GM19397 (cell line): Measurements from ENCODE around the gene TTL.
A peak's percentile ranks its signal among the peaks of the same experiment; 100 is the strongest.
"Not testable (repeated sequence)": the region's sequence is repeated elsewhere in the genome, so short reads cannot be mapped to it uniquely, and the experiment has no call there.

Source experiments
- ATAC-seq: cut with Tn5 transposase; IDR thresholded peaks from one replicate; pipeline ENCODE4 v1.9.1; 2021; ENCODE audit warnings: mild to moderate bottlenecking, moderate library complexity; ENCODE audit not compliant: unreplicated experiment

The TTL gene

DNA sequence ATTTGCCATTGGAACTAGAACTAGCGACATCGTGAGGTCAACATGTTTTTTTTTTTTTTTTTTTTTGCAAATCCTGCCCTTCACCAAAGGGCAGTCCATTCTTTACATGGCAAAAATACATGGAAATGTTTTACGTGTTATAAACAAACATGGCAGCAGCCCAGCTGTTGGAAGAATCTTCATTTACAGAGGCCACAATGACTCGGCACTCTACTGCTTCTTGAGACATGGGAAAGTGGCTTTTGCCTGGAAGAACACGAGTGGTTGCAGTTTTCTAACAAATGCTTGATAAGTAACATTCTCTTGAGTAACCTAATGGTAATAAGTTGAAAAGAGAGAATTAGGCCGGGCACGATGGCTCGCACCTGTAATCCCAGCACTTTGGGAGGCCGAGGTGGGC is 37.5 kb downstream of the TTL start:
- no peak for ATAC-seq

DNA sequence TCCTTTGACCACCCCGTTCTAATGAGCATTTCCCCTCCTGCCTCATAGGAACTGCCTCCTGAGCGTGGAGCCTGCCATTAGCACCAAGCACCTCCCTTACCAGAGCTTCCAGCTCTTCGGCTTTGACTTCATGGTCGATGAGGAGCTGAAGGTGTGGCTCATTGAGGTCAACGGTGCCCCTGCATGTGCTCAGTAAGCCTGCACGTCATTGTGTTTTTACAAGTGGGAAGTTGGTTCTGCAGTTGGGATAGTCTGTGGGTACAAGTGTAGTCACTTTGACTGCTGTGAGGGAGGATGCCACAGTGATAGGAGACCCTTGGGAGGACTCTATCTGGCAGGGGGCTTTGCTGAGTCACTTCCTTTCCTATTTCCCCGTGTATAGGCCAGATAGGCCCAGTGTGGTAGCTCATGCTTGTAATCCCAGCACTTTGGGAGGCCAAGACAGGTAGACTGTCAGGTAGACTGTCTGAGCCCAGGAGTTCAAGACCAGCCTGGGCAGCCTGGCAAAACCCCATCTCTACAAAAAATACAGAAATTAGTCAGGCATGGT is 38.4 kb downstream of the TTL start:
- ATAC-seq, result no peak

DNA sequence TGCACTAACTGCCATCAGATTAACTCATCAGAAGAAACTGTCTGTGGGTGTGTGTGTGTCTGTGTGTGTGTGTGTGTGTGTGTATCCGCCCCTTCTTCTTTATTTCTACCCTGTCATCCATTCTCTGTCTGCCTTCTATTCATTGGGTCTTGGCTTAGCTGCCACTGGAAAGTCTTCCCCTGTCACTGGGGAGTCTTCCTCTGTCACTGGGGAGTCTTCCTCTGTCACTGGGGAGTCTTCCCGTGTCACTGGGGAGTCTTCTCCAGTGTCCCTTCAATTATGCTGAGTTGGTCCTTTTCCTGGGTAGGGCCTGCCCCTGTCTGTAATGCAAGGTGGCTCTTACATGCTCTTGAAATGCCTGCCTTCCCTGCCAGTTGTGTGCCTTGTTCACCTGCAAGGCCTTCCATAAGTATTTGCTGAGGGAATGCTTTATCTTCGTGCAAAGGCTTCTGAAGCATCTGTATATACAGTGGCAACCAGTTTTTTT is 41.4 kb downstream of the TTL start:
- ATAC-seq, result no peak

DNA sequence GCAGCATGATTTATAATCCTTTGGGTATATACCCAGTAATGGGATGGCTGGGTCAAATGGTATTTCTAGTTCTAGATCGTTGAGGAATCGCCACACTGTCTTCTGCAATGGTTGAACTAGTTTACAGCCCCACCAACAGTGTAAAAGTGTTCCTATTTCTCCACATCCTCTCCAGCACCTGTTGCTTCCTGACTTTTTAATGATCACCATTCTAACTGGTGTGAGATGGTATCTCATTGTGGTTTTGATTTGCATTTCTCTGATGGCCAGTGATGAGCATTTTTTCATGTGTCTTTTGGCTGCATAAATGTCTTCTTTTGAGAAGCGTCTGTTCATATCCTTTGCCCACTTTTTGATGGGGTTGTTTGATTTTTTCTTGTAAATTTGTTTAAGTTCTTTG is 42.3 kb downstream of the TTL start:
- not testable (repeated sequence) for ATAC-seq

DNA sequence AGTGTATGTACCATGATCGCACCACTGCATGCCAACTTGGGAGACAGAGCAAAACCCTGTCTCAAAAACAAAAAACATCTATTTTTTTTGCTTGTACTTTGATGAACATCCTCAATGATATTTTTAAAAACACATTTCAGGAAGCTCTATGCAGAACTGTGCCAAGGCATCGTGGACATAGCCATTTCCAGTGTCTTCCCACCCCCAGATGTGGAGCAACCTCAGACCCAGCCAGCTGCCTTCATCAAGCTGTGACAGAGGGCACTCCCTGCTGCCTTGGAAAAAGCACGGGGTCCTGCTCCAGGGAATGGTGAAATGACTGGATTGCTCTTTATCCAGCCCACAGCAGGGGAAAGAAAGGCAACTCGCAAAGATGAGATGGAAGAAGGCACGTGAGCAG is 46.6 kb downstream of the TTL start:
- ATAC-seq, result no peak

DNA sequence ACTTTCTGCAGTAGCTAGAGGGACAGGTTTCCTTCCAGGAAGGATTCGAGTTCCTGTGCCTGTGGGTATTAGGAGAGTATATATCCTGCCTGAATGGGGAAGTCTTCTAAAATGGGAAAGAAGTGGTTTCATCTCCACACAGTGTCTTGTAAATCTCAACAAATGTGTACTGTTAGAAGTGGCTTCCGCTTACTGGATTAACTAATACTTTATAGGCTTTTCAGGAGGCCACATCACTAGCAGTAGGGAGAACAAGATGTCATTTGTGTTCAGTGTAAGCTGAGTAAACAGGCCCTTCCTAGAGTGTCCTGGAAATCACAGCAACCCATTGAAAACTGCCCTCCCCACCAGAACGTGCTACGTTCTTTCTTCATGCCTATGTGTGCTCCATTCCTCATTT is 47.8 kb downstream of the TTL start:
- ATAC-seq, result no peak

DNA sequence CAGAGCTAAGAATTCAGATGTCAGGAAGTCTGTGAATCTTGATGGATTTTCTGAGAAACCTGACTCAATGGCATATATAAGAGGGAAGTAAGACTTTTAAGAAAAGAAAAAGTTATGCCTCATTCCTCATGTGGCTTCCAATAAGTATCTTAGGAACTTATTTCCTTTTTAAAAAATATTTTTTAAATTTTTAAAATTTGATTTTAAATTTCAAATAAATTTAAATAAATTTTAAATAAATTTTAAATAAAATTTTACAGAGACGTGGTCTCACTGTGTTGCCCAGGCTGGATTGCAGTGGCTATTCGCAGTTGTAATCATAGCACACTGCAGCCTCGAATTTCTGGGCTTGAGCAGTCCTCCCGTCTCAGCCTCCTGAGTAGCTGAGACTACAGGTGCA is 48.8 kb downstream of the TTL start:
- ATAC-seq, result no peak

DNA sequence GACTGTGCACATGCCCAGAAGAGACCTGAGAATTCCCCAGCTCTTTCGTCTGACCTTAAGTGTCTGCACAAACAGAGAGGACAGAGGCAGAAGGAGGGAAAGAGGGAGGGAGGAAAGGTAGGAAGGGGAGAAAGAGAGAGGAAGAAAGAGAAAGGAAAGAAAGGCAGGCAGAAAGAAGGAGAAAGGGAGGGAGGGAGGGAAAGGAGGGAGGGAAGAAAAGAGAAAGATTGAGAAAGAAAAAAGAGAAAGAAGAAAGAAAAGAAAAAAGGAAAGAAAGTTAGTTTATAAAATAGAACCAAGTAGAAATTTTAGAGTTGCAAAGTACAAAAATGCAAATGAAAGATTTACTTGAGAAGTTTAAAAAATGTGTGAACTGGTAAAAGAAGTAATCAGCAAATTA is 52.9 kb downstream of the TTL start:
- ATAC-seq, result no peak

DNA sequence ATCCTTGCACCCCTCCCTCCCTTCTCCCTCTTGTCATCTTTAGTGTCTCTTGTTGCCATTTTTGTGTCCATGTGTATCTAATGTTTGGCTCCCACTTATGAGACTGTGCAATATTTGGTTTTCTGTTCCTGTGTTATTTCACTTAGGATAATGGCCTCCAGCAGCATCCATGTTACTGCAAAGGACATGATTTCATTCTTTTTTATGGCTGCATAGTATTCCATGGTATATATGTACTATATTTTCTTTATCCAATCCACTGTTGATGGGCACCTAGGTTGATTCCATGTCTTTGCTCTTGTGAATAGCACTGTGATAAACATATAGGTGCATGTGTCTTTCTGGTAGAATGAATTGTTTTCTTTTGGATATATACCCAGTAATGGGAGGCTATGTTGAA is 54.7 kb downstream of the TTL start:
- not testable (repeated sequence) for ATAC-seq

DNA sequence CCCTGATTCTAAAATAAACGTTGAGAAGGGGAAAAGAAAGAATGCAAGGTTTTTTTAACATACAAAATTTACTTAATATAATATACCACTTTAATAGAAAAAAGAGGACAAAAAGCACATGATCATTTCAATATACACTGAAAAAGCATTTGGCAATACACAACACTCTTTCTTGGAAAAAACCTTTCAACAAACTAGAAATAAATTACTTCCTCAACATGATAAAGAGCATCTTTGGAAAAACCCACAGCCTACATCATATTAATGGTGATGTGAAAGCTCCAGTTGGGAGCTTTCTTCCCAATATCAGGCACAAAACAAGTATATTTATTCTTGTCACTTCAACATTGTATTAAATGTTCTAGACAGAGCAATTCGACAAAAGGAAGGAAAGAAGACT is 57.4 kb downstream of the TTL start:
- ATAC-seq, result no peak

DNA sequence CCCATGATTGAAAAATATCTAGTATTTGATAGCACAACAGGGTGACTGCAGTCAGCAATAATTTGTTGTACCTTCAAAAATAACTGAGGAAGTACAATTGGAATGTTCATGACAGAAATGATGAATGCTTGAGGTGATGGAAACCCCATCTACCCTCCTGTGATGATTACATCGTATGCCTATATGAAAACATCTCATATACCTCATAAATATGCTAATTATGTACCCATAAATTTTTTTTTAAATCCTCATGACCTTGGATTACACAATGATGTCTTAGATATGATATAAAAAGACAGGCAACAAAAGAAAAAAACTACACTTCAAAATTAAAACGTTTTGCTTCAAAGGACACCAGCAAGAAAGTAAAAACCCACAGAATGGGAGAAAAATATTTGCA is 59.0 kb downstream of the TTL start:
- ATAC-seq, result no peak

DNA sequence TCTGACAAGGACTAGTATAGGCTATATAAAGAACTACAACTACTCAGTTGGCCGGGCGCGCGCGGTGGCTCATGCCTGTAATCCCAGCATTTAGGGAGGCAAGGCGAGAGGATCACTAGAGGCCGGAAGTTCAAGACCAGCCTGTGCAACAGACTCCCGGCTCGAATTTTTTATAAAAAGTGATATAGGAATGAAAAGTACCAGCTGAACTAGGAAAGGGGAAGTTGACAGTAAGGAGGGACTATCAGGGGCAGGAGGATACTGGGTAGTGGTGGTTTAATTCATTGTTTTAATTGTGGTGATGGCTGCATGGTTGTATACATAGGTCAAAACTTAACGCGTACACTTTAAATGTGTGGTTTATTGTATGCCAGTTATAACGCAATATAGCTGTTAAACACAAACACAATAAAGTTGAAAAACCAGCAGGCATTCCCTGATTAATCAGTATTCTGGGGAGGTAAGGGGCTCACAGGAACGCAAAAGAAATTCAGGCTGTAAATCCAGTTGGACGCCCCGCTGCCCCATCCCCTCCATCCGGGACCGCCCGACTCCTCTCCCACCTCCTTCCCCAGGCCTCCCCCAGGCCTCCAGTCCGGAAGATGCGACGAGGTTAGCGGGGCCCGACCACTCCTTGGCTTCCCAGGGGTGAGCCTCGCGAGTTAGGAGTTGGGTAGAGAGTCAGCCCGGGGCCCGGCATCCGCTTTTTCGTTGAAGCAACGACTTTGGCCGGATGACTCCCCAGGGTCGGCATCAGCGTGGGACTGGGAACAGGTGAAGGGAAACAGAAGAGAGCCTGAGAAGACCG is 59.6 kb downstream of the TTL start:
- peak; percentile 61 for ATAC-seq

DNA sequence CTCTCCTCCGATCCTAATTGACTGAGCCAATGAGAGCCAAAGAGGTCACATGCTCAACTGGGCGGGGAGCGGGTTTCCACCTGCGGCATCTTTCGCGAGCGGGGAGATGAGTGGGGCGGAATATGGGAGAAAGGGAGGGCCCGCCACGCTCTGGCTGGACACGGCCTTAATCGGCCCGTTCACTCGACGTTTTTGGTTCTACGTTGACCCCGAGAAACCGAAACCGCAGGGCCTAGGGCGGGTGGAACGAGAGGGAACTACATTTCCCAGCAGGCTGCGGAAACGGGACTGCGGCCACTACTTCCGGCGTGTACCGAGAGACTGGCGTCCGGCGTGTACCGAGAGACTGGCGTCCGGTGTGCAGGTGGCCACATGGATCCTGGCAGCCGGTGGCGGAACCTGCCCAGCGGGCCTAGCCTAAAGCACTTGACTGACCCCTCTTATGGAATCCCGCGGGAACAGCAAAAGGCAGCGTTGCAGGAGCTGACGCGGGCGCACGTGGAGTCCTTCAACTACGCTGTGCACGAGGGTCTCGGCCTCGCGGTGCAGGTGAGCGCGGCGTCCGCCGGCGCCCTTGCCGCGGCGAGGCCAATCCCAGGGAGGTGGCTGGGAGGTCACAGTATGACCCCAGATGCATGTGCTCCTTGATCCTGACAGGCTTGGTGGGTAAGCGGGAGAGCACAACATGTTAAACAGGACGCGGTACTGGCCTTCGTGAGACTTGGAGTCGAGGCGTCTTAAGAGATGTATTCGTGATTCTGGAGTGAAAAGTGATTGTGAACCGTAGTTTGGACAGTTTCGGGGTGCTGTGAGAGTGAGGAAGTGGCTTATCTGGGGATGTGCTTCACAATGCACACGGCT is 60.4 kb downstream of the TTL start, which contains the start of gene POLR1B:
TSS of gene POLR1B (plus strand) at position 343 of the 861 bp plus-strand sequence. CDS start at position 373, 30 bp downstream.
- ATAC-seq, result peak; percentile 81

DNA sequence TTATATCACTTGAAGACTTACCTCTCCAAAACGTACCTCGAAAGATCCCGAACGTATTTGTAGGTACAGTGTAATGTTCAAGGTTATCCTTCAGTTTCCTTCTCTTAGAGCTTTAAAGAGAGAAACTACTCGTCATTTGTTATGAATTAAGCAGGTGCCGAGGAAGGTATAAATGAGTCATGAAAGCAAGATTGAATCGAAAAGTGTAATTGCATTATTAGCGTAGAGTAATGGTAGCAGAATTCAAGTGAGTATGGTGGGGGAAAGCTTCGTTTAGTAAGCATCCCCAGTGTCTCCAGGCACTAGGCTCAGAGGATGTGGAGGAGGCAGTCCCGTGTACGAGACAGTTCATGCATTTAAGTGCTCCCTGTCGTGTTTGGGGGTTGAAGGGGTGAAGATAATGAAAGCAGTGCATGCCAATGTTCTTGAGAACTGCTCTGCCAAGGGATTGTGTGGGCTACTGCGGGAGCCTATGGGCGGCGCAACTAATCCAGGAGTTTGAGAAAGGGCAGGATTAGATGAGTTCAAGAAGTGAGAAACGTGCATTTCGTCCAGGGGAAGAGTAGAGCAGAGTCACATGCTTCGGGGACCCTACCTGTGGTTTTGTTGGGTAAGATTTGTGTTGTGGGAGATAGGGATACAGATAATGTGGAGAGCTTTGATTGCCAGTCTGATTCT is 61.2 kb downstream of the TTL start:
- peak; percentile 7 for ATAC-seq

DNA sequence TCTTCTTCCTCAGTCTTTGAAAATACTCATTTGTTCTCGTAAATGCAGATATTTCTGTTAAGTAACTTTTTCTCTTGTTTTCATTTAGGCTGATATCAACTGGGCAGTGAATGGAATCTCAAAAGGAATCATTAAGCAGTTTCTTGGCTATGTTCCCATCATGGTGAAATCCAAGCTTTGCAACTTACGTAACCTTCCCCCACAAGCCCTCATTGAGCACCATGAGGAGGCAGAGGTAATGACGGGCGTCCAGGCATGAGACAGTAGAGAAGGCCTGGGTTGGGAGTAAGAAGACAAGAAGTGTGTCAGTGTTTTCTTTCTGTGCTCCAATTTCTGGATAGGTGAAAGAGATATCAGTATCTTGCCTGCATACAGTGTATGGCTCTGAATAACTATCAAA is 65.4 kb downstream of the TTL start:
- no peak for ATAC-seq

DNA sequence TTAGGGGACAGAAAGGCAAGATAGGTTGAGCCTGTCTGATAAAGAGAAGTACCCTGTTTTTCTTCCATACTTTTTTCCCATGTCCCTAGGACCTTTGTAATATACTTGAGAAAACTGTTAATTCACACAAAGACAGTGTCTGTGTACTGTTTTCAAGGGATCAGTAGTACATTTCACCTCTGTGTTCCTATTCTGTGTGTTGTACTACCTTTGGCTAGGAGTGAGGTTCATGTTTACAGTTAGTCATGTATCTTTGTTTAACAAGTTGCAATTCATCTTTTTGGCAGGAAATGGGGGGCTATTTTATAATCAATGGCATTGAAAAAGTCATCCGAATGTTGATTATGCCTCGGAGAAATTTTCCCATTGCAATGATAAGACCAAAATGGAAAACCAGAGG is 67.0 kb downstream of the TTL start:
- ATAC-seq, result no peak

DNA sequence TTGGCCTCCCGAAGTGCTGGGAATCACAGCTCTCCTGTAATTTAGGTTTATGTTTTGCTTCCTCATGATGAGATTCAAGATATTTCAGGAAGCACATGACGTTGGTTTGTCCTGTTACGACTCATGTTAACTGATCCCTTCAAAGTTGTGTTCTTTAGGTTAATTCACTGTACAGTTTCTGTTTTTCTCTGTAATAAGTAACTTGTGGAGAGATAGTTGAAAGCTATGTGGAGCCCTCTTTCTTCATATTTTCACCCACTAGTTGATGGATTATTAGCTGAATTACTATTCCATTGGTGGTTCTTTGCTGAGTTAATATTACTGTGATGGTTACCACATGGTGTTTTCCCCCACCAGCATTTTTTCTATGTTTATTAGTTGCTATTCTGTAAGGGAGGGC is 84.1 kb downstream of the TTL start:
- peak; percentile 48 for ATAC-seq

DNA sequence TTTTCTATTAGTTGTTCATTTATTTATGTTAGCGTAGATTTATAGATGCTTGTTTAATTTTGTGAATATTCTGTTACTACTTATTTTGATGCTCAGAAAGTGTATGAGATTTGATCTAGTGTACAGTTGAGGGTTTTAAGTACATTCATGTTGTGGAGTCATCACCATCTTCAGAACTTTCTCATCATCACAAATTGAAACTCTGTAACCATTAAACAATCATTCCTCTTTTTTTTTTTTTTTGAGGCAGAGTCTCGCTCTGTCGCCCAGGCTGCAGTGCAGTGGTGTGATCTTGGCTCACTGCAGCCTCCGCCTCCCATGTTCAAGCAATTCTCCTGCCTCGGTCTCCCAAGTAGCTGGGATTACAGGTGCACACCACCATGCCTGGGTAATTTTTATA is 84.6 kb downstream of the TTL start:
- peak; percentile 21 for ATAC-seq

DNA sequence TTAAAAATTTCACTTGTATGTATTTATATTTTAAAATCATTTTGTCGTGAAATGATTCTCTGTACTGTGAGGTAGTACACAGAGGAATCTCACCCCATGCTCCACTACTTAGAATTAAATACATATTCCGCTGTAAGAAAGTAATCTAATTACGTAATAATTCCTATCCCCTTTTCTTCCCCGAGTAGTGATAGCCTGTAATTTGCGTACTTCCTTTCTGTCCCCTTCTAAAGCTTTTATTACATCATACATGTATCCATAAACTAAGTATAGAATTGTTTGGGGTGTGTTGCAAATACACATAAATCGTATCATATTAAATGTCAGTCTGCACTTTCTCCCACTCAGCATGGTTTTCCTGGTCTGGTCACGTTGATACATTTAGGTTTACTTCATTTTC is 90.0 kb downstream of the TTL start:
- ATAC-seq, result no peak

DNA sequence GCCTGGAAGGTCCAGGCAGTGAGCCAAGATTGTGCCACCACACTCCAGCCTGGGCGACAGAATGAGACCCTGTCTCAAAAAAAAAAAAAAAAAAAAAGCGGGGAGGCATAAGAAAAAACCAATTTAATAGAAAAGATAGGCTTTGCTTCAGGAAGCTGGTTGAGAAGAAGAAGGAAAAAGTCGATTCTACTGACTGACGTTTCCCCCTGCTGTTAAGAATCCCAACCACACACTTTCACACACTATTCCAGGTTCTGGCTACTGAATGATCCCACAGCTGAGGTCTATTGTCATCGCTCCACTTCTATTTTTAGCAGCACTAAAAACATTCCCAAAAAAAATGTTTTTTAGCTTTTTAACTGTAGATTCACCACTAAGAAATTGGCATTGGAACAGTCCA is 95.8 kb downstream of the TTL start:
- no peak for ATAC-seq

DNA sequence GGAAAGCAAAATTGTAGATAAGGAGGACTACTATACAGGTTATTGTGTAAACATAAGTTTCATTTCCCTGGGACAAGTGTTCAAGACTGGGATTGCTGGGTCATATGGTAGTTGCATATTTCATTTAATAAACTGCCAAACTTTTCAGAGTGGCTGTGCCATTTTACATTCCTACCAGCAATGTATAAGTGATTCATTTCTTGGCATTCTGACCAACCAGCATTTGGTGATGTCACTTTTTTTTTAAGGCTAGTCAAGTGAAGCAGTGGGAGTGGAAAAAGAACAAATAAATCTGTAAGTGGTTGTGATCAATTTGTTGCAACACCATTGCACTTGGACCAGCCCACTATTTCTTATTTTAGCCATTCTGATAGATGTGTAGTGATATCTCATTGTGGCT is 97.3 kb downstream of the TTL start:
- ATAC-seq, result no peak
